Spleen (tissue), 7 donors: ENCODE measurements around the gene BHLHE40.

Experiments used
- CTCF ChIP-seq, 11 experiments: fragments of 200-600 bp in 7 of 11; fragments of 450-650 bp in 4 of 11; sonication (generic) in 4 of 11; IDR thresholded peaks in 8 of 11; conservative IDR thresholded peaks in 3 of 11; 1 replicate in 7 of 11; 2 replicates in 4 of 11; pipeline versions ENCODE4 v1.4.0 to v1.8.0; 2016 to 2021; ENCODE audit warnings: antibody characterized with exemption in 11 of 11, inconsistent platforms in 4 of 11, mild to moderate bottlenecking in 1 of 11
- POLR2AphosphoS5 ChIP-seq, 3 donors: sonication (generic); formaldehyde crosslinking; IDR thresholded peaks; one replicate each; pipeline ENCODE4 v1.5.1; 2017; ENCODE audit warnings: antibody characterized with exemption in 3 of 3
- donor health status: DM: no; HTN: no; CAD: no; lungs with moderate emphysema.
- donor health status: DM: no; HTN: no; CAD: no.
- donor health status: DM: no; HTN: no; CAD: no.

DNA sequence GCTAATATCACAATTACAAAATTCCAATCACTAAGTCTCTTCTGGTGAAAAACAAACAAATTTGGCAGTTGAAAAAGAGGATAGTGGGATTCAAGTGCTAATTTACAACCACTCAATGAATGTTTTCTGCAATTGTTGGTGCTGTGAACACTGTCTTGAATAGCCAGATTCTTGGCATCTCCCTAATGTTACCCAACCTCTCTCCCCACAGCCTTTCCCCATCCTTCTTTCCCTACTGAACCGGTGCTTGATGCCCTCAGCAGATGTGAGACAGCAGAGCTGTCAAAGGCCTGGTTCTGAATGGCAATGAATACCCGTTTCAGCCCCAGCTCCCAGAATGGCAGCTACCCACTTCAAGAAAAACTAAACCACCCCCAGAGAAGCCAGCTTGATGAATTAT, 22.5 kb upstream of the BHLHE40 start:
- no peak for TF ChIP-seq CTCF (IDR thresholded peaks at IDR 0.05 in 8 of 11, conservative IDR thresholded peaks at IDR 0.05 in 3 of 11)
- no peak for TF ChIP-seq POLR2AphosphoS5 (IDR thresholded peaks at IDR 0.05)
